Esophagus muscularis mucosa (tissue), 4 donors: ENCODE data around the gene SCAMP3.

Experiments
- CTCF ChIP-seq, 3 experiments: fragments of 200-600 bp in 2 of 3; fragments of 450-650 bp in 1 of 3; sonication (generic) in 2 of 3; IDR thresholded peaks; one replicate each; pipeline ENCODE4 v1.5.1; 2017 to 2019; ENCODE audit warnings: antibody characterized with exemption in 3 of 3, mild to moderate bottlenecking in 2 of 3, moderate library complexity in 1 of 3
- EP300 ChIP-seq: sonication (generic); formaldehyde crosslinking; IDR thresholded peaks from one replicate; pipeline ENCODE4 v1.6.1; 2017; ENCODE audit warnings: antibody characterized with exemption
- POLR2A ChIP-seq: fragments of 450-650 bp; IDR thresholded peaks from one replicate; pipeline ENCODE4 v1.6.1; 2017; ENCODE audit warnings: antibody characterized with exemption, moderate library complexity, mild to moderate bottlenecking, low read depth
- POLR2AphosphoS5 ChIP-seq, 2 donors: sonication (generic); formaldehyde crosslinking; IDR thresholded peaks; one replicate each; pipeline ENCODE4 v1.6.1; 2017; ENCODE audit warnings: antibody characterized with exemption in 2 of 2

- TF ChIP-seq CTCF (IDR thresholded peaks at IDR 0.05) = no peak
- no peak for TF ChIP-seq EP300
- no peak for TF ChIP-seq POLR2A
- TF ChIP-seq POLR2AphosphoS5 (IDR thresholded peaks at IDR 0.05) = no peak
Observed at GRCh38 chr1:155295942-155296267, 33.7 kb upstream of the SCAMP3 start.
